ENCODE results near the gene ABHD17A. TPM values are rescaled to one million over a fixed set of nuclear protein-coding genes. Genes with fewer than 3 reads are reported as not detected.

The ABHD17A gene
- total RNA-seq, 1 experiment from 2014 or later = 60.7 TPM

DNA sequence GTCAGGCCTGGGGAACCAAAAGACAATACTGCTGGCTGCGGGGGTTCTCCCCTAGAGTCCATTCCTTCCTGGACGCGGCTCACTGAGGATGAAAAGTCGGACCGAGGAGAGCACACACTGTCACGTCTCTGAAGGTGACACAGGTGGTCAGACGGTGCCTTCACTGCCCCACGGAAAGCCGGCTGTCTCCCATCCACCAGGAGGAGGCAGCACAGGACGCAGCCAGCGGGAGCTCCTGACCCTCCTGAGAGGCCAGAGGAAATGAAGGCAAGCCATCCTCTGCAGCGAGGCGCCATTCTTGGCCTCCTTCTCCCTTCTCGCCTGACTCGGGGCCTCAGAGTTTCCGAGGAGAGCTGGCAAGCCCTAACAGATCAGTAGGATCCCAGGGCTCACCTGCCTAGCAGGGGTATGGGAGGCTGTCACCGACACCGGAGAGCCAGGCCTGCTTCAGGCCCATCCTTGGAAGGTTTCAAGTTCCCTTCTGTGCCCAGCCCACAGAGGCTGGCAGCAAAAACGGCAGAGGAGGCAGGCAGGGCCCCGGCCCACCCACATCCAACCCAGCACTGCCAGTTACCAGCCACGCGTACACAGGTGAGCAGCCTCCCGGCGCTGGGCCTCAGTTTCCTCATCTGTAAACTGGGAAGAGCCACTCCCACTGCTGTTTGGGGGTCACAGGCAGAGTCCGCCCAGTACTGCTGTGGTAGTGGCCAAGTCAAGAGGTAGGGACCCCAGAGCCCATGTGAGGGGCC, 41.5 kb downstream of the ABHD17A start:
- POLR2A ChIA-PET = interaction anchor here (0.9 kb wide), 1 partner anchor 244 kb away, joined by 4 read pairs; no protein-coding TSS in a partner anchor
- H3K36me3 Mint-ChIP-seq = no peaks in the 10 kb centered on the region
- DNase-seq (ENCODE audit: low spot score) (no peak), ATAC-seq (peak; percentile 12; the same call in 1 of the 2 replicates)
- H3K9me3 Mint-ChIP-seq = no peaks in the 10 kb centered on the region
- CTCF ChIA-PET = interaction anchor here (1.3 to 6.1 kb wide), 6 partner anchors 10 to 75 kb away, joined by 5 to 63 read pairs (median 7); no protein-coding TSS in a partner anchor
- no peak for TF ChIP-seq TEAD1 (CRISPR knock-in tag; IDR thresholded peaks at IDR 0.05)
- TF ChIP-seq, protein P1, sequence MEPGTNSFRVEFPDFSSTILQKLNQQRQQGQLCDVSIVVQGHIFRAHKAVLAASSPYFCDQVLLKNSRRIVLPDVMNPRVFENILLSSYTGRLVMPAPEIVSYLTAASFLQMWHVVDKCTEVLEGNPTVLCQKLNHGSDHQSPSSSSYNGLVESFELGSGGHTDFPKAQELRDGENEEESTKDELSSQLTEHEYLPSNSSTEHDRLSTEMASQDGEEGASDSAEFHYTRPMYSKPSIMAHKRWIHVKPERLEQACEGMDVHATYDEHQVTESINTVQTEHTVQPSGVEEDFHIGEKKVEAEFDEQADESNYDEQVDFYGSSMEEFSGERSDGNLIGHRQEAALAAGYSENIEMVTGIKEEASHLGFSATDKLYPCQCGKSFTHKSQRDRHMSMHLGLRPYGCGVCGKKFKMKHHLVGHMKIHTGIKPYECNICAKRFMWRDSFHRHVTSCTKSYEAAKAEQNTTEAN (CRISPR knock-in tag; IDR thresholded peaks at IDR 0.05) = no peak
- no peak for TF ChIP-seq ETV6 (CRISPR knock-in tag; IDR thresholded peaks at IDR 0.05)
- TF ChIP-seq, protein P2, sequence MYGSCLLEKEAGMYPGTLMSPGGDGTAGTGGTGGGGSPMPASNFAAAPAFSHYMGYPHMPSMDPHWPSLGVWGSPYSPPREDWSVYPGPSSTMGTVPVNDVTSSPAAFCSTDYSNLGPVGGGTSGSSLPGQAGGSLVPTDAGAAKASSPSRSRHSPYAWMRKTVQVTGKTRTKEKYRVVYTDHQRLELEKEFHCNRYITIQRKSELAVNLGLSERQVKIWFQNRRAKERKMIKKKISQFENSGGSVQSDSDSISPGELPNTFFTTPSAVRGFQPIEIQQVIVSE (CRISPR knock-in tag; IDR thresholded peaks at IDR 0.05; ENCODE audit: borderline replicate concordance) = no peak
- TF ChIP-seq, protein P3, sequence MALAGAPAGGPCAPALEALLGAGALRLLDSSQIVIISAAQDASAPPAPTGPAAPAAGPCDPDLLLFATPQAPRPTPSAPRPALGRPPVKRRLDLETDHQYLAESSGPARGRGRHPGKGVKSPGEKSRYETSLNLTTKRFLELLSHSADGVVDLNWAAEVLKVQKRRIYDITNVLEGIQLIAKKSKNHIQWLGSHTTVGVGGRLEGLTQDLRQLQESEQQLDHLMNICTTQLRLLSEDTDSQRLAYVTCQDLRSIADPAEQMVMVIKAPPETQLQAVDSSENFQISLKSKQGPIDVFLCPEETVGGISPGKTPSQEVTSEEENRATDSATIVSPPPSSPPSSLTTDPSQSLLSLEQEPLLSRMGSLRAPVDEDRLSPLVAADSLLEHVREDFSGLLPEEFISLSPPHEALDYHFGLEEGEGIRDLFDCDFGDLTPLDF (CRISPR knock-in tag; IDR thresholded peaks at IDR 0.05) = no peak
- TF ChIP-seq GTF2I (CRISPR knock-in tag; conservative IDR thresholded peaks at IDR 0.05) = no peak
- H3K27me3 Mint-ChIP-seq (ENCODE audit: low read depth) = no peaks in the 10 kb centered on the region
- no peak overlapping the region for H3K4me3 Mint-ChIP-seq
- peaks cover 14% of the 10 kb centered on the region for H3K4me1 Mint-ChIP-seq
- H3K27ac Mint-ChIP-seq = no peak overlapping the region

DNA sequence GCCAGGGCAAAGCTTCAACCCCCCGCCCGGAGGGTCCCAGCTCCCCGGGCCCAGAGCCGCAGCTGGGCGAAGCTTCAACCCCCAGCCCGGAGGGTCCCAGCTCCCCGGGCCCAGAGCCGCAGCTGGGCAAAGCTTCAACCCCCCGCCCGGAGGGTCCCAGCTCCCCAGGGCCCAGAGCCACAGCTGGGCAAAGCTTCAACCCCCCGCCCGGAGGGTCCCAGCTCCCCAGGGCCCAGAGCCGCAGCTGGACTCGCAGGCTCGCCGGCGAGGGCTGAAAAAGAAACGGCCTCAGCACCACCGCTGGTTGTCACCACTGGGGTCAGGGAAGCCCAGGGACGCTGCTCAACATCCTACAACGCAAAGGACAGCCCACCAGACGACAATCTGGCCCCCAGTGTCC, 42.2 kb downstream of the ABHD17A start:
- H3K27ac Mint-ChIP-seq = no peak overlapping the region
- no peak for ATAC-seq
- no peak for DNase-seq (ENCODE audit: low spot score)
- H3K36me3 Mint-ChIP-seq = no peaks in the 10 kb centered on the region
- H3K9me3 Mint-ChIP-seq = no peaks in the 10 kb centered on the region
- H3K4me3 Mint-ChIP-seq = no peak overlapping the region
- H3K4me1 Mint-ChIP-seq = peaks cover 14% of the 10 kb centered on the region
- TF ChIP-seq, protein P1 (CRISPR knock-in tag; IDR thresholded peaks at IDR 0.05) = no peak
- TF ChIP-seq ZNF423 (CRISPR knock-in tag; IDR thresholded peaks at IDR 0.05) (no peak), HMGA2 (CRISPR knock-in tag; IDR thresholded peaks at IDR 0.05) (no peak), ZNF671 (CRISPR knock-in tag; IDR thresholded peaks at IDR 0.05) (no peak), ZNF232 (CRISPR knock-in tag; IDR thresholded peaks at IDR 0.05) (no peak), ELF4 (CRISPR knock-in tag; IDR thresholded peaks at IDR 0.05; ENCODE audit: low read depth) (no peak)
- TF ChIP-seq, protein P4, sequence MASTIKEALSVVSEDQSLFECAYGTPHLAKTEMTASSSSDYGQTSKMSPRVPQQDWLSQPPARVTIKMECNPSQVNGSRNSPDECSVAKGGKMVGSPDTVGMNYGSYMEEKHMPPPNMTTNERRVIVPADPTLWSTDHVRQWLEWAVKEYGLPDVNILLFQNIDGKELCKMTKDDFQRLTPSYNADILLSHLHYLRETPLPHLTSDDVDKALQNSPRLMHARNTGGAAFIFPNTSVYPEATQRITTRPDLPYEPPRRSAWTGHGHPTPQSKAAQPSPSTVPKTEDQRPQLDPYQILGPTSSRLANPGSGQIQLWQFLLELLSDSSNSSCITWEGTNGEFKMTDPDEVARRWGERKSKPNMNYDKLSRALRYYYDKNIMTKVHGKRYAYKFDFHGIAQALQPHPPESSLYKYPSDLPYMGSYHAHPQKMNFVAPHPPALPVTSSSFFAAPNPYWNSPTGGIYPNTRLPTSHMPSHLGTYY (CRISPR knock-in tag; IDR thresholded peaks at IDR 0.05) = no peak
- ChIA-PET POLR2A (no interaction called here), CTCF (interaction anchor here (0.6 to 6.1 kb wide), 9 partner anchors 10 to 665 kb away, joined by 3 to 63 read pairs (median 5); no protein-coding TSS in a partner anchor)
- H3K27me3 Mint-ChIP-seq (ENCODE audit: low read depth) = no peaks in the 10 kb centered on the region

DNA sequence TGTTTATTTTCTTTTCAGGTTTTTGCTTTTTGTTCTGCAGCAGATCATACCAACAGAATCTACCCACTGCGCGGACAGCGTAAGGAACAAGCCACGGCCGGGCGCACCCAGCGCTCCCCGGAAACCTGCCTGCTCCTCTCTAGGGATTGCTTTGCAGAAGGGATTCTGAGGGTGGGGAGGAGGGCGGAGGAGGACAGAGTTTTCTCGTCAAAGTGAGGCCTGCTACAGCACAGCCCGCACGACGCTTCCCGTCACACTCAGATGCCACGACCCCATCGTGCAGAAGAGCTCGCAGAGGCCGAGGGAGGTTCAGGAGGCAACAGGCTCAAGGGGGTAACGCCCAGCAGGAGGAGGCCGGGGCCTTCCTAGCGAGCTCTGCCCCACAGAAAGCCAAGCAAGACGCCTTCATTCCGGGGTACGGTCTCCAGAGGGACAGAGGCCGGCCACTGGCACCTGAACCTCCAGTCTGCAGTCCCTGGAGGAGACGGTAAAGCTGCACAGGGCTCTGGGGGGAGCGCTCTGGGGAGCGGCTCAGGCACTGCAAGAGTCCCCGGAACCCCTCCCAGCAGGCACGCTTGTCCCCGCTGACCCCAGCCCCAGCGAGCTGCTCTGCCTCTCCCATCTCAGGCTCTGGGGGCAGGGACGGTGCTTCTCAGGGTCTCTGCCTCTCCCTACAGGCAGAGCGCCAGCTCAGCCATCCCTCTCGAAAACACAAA, 43.9 kb downstream of the ABHD17A start:
- no peak for ATAC-seq
- Mint-ChIP-seq H3K4me3 (no peak overlapping the region), H3K27ac (peak overlapping the region; percentile 63), H3K4me1 (0 out of 2 replicates have a peak, but pooled peaks cover 8% of the 10 kb centered on the region), H3K27me3 (ENCODE audit: low read depth) (no peaks in the 10 kb centered on the region), H3K9me3 (no peaks in the 10 kb centered on the region), H3K36me3 (no peaks in the 10 kb centered on the region)
- CTCF ChIA-PET = interaction anchor here (0.5 to 6.1 kb wide), 5 partner anchors 13 to 312 kb away, joined by 3 to 63 read pairs (median 3); no protein-coding TSS in a partner anchor
- DNase-seq (ENCODE audit: low spot score) = no peak
- POLR2A ChIA-PET = interaction anchor here (0.6 kb wide), 1 partner anchor 178 kb away, joined by 3 read pairs; no protein-coding TSS in a partner anchor
- TF ChIP-seq ZNF121 (CRISPR knock-in tag; IDR thresholded peaks at IDR 0.05) (no peak), TEAD4 (CRISPR knock-in tag; IDR thresholded peaks at IDR 0.05) (no peak), HMGA2 (CRISPR knock-in tag; IDR thresholded peaks at IDR 0.05) (no peak), ZNF423 (CRISPR knock-in tag; IDR thresholded peaks at IDR 0.05) (no peak), EMX1 (CRISPR knock-in tag; IDR thresholded peaks at IDR 0.05) (no peak), FOXJ3 (CRISPR knock-in tag; IDR thresholded peaks at IDR 0.05; ENCODE audit: borderline replicate concordance) (no peak), RORB (CRISPR knock-in tag; IDR thresholded peaks at IDR 0.05) (no peak), GTF2I (CRISPR knock-in tag; conservative IDR thresholded peaks at IDR 0.05) (no peak), CREB1 (CRISPR knock-in tag; IDR thresholded peaks at IDR 0.05) (no peak)
- TF ChIP-seq, protein P5, sequence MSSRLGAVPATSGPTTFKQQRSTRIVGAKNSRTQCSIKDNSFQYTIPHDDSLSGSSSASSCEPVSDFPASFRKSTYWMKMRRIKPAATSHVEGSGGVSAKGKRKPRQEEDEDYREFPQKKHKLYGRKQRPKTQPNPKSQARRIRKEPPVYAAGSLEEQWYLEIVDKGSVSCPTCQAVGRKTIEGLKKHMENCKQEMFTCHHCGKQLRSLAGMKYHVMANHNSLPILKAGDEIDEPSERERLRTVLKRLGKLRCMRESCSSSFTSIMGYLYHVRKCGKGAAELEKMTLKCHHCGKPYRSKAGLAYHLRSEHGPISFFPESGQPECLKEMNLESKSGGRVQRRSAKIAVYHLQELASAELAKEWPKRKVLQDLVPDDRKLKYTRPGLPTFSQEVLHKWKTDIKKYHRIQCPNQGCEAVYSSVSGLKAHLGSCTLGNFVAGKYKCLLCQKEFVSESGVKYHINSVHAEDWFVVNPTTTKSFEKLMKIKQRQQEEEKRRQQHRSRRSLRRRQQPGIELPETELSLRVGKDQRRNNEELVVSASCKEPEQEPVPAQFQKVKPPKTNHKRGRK (CRISPR knock-in tag; IDR thresholded peaks at IDR 0.05; ENCODE audit: borderline replicate concordance) = no peak
- TF ChIP-seq, protein P6, sequence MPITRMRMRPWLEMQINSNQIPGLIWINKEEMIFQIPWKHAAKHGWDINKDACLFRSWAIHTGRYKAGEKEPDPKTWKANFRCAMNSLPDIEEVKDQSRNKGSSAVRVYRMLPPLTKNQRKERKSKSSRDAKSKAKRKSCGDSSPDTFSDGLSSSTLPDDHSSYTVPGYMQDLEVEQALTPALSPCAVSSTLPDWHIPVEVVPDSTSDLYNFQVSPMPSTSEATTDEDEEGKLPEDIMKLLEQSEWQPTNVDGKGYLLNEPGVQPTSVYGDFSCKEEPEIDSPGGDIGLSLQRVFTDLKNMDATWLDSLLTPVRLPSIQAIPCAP (CRISPR knock-in tag; IDR thresholded peaks at IDR 0.05) = no peak
